HepG2 (cell line): ENCODE data around the gene NDC1.

ENCODE experiments used
- GABPA ChIP-seq, 2 experiments: IDR thresholded peaks; 2 replicates each; pipeline ENCODE4 v1.6.1; 2011 to 2016; ENCODE audit warnings: low read depth in 2 of 2, low read length in 1 of 2, missing biosample characterization in 1 of 2, missing genetic modification characterization in 1 of 2
- GABPB1 ChIP-seq: IDR thresholded peaks from 2 replicates; pipeline ENCODE4 v1.6.1; 2016; ENCODE audit warnings: mild to moderate bottlenecking, missing genetic modification reagents, moderate library complexity, missing compliant biosample characterization
- HDAC2 ChIP-seq: sonication (generic); formaldehyde crosslinking; IDR thresholded peaks from 2 replicates; pipeline ENCODE4 v1.4.0; 2020; ENCODE audit warnings: missing genetic modification reagents
- HNF4A ChIP-seq: sonication (generic); formaldehyde crosslinking; IDR thresholded peaks from 2 replicates; pipeline ENCODE4 v1.4.0; 2020; ENCODE audit warnings: missing genetic modification reagents
- RAD21 ChIP-seq: fragments of 450-650 bp; formaldehyde crosslinking; IDR thresholded peaks from 2 replicates; pipeline ENCODE4 v1.5.0; 2020; ENCODE audit warnings: mild to moderate bottlenecking
- SIN3A ChIP-seq: IDR thresholded peaks from 2 replicates; pipeline ENCODE4 v1.6.1; 2011; ENCODE audit warnings: low read depth, mild to moderate bottlenecking, control low read depth, low read length, borderline replicate concordance
- SMARCC2 ChIP-seq: fragments of 450-650 bp; IDR thresholded peaks from 2 replicates; pipeline ENCODE4 v1.6.1; 2017; ENCODE audit warnings: antibody characterized with exemption, mild to moderate bottlenecking
- SOX6 ChIP-seq, 2 experiments: fragments of 450-650 bp in 1 of 2; sonication (generic) in 1 of 2; formaldehyde crosslinking in 1 of 2; IDR thresholded peaks; 2 replicates each; pipeline versions ENCODE4 v1.4.0 to v1.6.1; 2017 to 2020; ENCODE audit warnings: antibody characterized with exemption in 1 of 2, mild to moderate bottlenecking in 1 of 2, missing genetic modification reagents in 1 of 2
- ZNF569 ChIP-seq: sonication (generic); formaldehyde crosslinking; IDR thresholded peaks from 2 replicates; pipeline ENCODE4 v1.5.0; 2020; ENCODE audit warnings: mild to moderate bottlenecking, missing genetic modification reagents, moderate library complexity, borderline replicate concordance
- TF ChIP-seq, protein P1 (sequence below): sonication (generic); formaldehyde crosslinking; IDR thresholded peaks from 2 replicates; pipeline ENCODE4 v1.5.0; 2020; ENCODE audit warnings: mild to moderate bottlenecking, missing genetic modification reagents
- TF ChIP-seq, protein P2 (sequence below): sonication (generic); formaldehyde crosslinking; IDR thresholded peaks from 2 replicates; pipeline ENCODE4 v1.5.0; 2020; ENCODE audit warnings: mild to moderate bottlenecking, missing genetic modification reagents, moderate library complexity
- TF ChIP-seq, protein P3 (sequence below), 2 experiments: IDR thresholded peaks; 2 replicates each; pipeline ENCODE4 v1.6.1; 2011 to 2012; ENCODE audit warnings: low read length in 2 of 2, borderline replicate concordance in 1 of 2, low read depth in 1 of 2, mild to moderate bottlenecking in 1 of 2, moderate library complexity in 1 of 2
- TF ChIP-seq, protein P4 (sequence below): sonication (generic); formaldehyde crosslinking; IDR thresholded peaks from 2 replicates; pipeline ENCODE4 v1.5.0; 2020; ENCODE audit warnings: mild to moderate bottlenecking, missing genetic modification reagents

DNA sequence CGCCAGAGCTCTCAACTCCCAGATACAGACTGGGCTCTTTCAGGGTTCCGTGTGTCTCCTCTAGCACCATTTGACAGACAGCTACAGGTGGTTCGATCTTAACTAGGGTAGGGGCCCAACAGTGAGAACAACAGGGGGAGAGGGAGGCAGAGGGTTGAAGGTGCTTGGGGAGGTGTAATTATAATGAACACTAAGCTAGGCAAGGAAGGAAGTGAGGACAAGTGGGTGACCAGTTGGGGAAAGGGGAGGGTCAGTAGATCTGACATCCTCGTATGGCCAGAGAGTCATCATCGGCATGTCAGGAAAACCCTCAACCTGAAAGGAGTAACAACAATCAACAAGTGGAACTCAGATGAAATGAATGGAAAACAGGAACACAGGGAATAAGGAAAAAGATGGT, 121.9 kb downstream of the NDC1 start:
- no peak for TF ChIP-seq SOX6 (IDR thresholded peaks at IDR 0.05)
- TF ChIP-seq SOX6 (CRISPR knock-in tag; IDR thresholded peaks at IDR 0.05): no peak
- no peak for TF ChIP-seq HNF4A (CRISPR knock-in tag)
- TF ChIP-seq GABPA (IDR thresholded peaks at IDR 0.05; ENCODE audit: low read depth, low read length): no peak
- TF ChIP-seq GABPA (CRISPR knock-in tag; IDR thresholded peaks at IDR 0.05; ENCODE audit: low read depth): no peak
- no peak for TF ChIP-seq RAD21
- TF ChIP-seq, protein P1, sequence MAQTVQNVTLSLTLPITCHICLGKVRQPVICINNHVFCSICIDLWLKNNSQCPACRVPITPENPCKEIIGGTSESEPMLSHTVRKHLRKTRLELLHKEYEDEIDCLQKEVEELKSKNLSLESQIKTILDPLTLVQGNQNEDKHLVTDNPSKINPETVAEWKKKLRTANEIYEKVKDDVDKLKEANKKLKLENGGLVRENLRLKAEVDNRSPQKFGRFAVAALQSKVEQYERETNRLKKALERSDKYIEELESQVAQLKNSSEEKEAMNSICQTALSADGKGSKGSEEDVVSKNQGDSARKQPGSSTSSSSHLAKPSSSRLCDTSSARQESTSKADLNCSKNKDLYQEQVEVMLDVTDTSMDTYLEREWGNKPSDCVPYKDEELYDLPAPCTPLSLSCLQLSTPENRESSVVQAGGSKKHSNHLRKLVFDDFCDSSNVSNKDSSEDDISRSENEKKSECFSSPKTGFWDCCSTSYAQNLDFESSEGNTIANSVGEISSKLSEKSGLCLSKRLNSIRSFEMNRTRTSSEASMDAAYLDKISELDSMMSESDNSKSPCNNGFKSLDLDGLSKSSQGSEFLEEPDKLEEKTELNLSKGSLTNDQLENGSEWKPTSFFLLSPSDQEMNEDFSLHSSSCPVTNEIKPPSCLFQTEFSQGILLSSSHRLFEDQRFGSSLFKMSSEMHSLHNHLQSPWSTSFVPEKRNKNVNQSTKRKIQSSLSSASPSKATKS: no peak
- TF ChIP-seq, protein P2, sequence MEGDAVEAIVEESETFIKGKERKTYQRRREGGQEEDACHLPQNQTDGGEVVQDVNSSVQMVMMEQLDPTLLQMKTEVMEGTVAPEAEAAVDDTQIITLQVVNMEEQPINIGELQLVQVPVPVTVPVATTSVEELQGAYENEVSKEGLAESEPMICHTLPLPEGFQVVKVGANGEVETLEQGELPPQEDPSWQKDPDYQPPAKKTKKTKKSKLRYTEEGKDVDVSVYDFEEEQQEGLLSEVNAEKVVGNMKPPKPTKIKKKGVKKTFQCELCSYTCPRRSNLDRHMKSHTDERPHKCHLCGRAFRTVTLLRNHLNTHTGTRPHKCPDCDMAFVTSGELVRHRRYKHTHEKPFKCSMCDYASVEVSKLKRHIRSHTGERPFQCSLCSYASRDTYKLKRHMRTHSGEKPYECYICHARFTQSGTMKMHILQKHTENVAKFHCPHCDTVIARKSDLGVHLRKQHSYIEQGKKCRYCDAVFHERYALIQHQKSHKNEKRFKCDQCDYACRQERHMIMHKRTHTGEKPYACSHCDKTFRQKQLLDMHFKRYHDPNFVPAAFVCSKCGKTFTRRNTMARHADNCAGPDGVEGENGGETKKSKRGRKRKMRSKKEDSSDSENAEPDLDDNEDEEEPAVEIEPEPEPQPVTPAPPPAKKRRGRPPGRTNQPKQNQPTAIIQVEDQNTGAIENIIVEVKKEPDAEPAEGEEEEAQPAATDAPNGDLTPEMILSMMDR (CRISPR knock-in tag): no peak
- no peak for TF ChIP-seq HDAC2
- TF ChIP-seq, protein P3, sequence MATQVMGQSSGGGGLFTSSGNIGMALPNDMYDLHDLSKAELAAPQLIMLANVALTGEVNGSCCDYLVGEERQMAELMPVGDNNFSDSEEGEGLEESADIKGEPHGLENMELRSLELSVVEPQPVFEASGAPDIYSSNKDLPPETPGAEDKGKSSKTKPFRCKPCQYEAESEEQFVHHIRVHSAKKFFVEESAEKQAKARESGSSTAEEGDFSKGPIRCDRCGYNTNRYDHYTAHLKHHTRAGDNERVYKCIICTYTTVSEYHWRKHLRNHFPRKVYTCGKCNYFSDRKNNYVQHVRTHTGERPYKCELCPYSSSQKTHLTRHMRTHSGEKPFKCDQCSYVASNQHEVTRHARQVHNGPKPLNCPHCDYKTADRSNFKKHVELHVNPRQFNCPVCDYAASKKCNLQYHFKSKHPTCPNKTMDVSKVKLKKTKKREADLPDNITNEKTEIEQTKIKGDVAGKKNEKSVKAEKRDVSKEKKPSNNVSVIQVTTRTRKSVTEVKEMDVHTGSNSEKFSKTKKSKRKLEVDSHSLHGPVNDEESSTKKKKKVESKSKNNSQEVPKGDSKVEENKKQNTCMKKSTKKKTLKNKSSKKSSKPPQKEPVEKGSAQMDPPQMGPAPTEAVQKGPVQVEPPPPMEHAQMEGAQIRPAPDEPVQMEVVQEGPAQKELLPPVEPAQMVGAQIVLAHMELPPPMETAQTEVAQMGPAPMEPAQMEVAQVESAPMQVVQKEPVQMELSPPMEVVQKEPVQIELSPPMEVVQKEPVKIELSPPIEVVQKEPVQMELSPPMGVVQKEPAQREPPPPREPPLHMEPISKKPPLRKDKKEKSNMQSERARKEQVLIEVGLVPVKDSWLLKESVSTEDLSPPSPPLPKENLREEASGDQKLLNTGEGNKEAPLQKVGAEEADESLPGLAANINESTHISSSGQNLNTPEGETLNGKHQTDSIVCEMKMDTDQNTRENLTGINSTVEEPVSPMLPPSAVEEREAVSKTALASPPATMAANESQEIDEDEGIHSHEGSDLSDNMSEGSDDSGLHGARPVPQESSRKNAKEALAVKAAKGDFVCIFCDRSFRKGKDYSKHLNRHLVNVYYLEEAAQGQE (IDR thresholded peaks at IDR 0.05; ENCODE audit: borderline replicate concordance in 1 of 2, low read depth in 1 of 2, low read length in 2 of 2): no peak
- no peak for TF ChIP-seq SMARCC2
- TF ChIP-seq, protein P4, sequence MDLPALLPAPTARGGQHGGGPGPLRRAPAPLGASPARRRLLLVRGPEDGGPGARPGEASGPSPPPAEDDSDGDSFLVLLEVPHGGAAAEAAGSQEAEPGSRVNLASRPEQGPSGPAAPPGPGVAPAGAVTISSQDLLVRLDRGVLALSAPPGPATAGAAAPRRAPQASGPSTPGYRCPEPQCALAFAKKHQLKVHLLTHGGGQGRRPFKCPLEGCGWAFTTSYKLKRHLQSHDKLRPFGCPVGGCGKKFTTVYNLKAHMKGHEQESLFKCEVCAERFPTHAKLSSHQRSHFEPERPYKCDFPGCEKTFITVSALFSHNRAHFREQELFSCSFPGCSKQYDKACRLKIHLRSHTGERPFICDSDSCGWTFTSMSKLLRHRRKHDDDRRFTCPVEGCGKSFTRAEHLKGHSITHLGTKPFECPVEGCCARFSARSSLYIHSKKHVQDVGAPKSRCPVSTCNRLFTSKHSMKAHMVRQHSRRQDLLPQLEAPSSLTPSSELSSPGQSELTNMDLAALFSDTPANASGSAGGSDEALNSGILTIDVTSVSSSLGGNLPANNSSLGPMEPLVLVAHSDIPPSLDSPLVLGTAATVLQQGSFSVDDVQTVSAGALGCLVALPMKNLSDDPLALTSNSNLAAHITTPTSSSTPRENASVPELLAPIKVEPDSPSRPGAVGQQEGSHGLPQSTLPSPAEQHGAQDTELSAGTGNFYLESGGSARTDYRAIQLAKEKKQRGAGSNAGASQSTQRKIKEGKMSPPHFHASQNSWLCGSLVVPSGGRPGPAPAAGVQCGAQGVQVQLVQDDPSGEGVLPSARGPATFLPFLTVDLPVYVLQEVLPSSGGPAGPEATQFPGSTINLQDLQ (CRISPR knock-in tag): no peak
- no peak for TF ChIP-seq ZNF569 (CRISPR knock-in tag)
- TF ChIP-seq GABPB1 (CRISPR knock-in tag): no peak
- TF ChIP-seq SIN3A: no peak
